ENCODE results near the gene CHST11. TPM values are rescaled to one million over a fixed set of nuclear protein-coding genes. Genes with fewer than 3 reads are reported as not detected.

CHST11 gene
- total RNA-seq, 1 donor from 2014 or later, result 6.0 TPM

GRCh38 chr12:104575442-104576186 lies 118.9 kb downstream of the CHST11 start:
- no peak for DNase-seq
- intact Hi-C loops (cut with micrococcal nuclease), result no loop called here

GRCh38 chr12:104576187-104576778 lies 119.5 kb downstream of the CHST11 start:
- H3K36me3 ChIP-seq, result no peaks in the 10 kb centered on the region
- no peak for DNase-seq
- no peaks in the 10 kb centered on the region for H3K9me3 ChIP-seq (replicated peaks)
- intact Hi-C loops (cut with micrococcal nuclease), result no loop called here
- no peaks in the 10 kb centered on the region for H3K4me1 ChIP-seq
- H3K27ac ChIP-seq (replicated peaks), result no peak overlapping the region
- no peaks in the 10 kb centered on the region for H3K27me3 ChIP-seq (ENCODE audit: low read depth)
- H3K4me3 ChIP-seq, result no peak overlapping the region
- TF ChIP-seq CTCF (IDR thresholded peaks at IDR 0.05; ENCODE audit: borderline replicate concordance), result no peak

More at GRCh38 chr12:104575442-104576186, 118.9 kb downstream of the CHST11 start:
- Histone ChIP-seq H3K27ac (replicated peaks) (no peak overlapping the region), H3K27me3 (ENCODE audit: low read depth) (no peaks in the 10 kb centered on the region), H3K4me1 (no peaks in the 10 kb centered on the region), H3K9me3 (replicated peaks) (no peaks in the 10 kb centered on the region), H3K4me3 (no peak overlapping the region), H3K36me3 (no peaks in the 10 kb centered on the region)
- TF ChIP-seq CTCF (IDR thresholded peaks at IDR 0.05; ENCODE audit: borderline replicate concordance), result no peak

- intact Hi-C loops (cut with micrococcal nuclease), result no loop called here
- Histone ChIP-seq H3K27me3 (ENCODE audit: low read depth) (no peaks in the 10 kb centered on the region), H3K4me3 (no peak overlapping the region), H3K4me1 (no peaks in the 10 kb centered on the region), H3K36me3 (no peaks in the 10 kb centered on the region), H3K9me3 (replicated peaks) (no peaks in the 10 kb centered on the region), H3K27ac (replicated peaks) (no peak overlapping the region)
- no peak for TF ChIP-seq CTCF (IDR thresholded peaks at IDR 0.05; ENCODE audit: borderline replicate concordance)
- DNase-seq, result no peak
These were observed 120.3 kb downstream of the CHST11 start for GRCh38 chr12:104576980-104577580.

GRCh38 chr12:104577581-104577981 lies 120.8 kb downstream of the CHST11 start:
- Histone ChIP-seq H3K36me3 (no peaks in the 10 kb centered on the region), H3K9me3 (replicated peaks) (no peaks in the 10 kb centered on the region), H3K4me1 (no peaks in the 10 kb centered on the region), H3K27ac (replicated peaks) (no peak overlapping the region), H3K4me3 (no peak overlapping the region), H3K27me3 (ENCODE audit: low read depth) (no peaks in the 10 kb centered on the region)
- no peak for TF ChIP-seq CTCF (IDR thresholded peaks at IDR 0.05; ENCODE audit: borderline replicate concordance)
- intact Hi-C loops (cut with micrococcal nuclease), result no loop called here
- no peak for DNase-seq

- no peaks in the 10 kb centered on the region for H3K27me3 ChIP-seq (ENCODE audit: low read depth)
- H3K36me3 ChIP-seq, result no peaks in the 10 kb centered on the region
- TF ChIP-seq CTCF (IDR thresholded peaks at IDR 0.05; ENCODE audit: borderline replicate concordance), result no peak
- H3K4me3 ChIP-seq, result no peak overlapping the region
- no peaks in the 10 kb centered on the region for H3K4me1 ChIP-seq
- H3K27ac ChIP-seq (replicated peaks), result no peak overlapping the region
- intact Hi-C loops (cut with micrococcal nuclease), result no loop called here
- DNase-seq, result no peak
- H3K9me3 ChIP-seq (replicated peaks), result no peaks in the 10 kb centered on the region
These were observed 121.7 kb downstream of the CHST11 start for GRCh38 chr12:104578453-104578852.

All from left ventricle myocardium inferior (tissue), 1 donor.